Measurements from ENCODE around the gene CRYAA.
"Not testable (repeated sequence)": the region's sequence is repeated elsewhere in the genome, so short reads cannot be mapped to it uniquely, and the experiment has no call there.

CRYAA gene, protein sequence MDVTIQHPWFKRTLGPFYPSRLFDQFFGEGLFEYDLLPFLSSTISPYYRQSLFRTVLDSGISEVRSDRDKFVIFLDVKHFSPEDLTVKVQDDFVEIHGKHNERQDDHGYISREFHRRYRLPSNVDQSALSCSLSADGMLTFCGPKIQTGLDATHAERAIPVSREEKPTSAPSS

DNA sequence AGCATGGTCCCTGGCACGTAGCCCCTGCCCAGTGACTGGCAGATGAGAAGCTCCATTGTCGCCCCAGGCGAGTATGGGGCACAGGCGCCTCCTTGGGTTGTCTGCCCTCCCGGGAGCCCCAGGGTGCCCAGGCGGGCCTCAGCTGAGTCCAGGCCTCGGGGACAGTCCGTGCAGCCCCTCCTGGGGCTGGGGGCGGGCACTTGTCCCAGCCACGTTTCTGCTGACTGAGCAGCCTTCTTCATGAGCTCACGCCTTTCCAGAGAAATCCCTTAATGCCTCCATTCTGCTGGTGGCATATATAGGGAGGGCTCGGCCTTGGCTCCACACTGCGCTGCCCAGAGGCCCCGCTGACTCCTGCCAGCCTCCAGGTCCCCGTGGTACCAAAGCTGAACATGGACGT is at the start of gene CRYAA:
Gene CRYAA, plus strand, starts transcription at position 301 of the 400 bp plus-strand sequence. Its CDS starts 92 bp downstream, at position 393.
- H3K9ac ChIP-seq (ENCODE audit: low read length); H3K36me3 ChIP-seq (replicated peaks; ENCODE audit: low read depth, low read length); H3K4me3 ChIP-seq (ENCODE audit: low read length); H3K27ac ChIP-seq (ENCODE audit: low read length); H3K4me2 ChIP-seq (ENCODE audit: low read length); H3K79me2 ChIP-seq (ENCODE audit: low read length); H4K20me1 ChIP-seq (ENCODE audit: insufficient read depth, low read length); H3K4me1 ChIP-seq (ENCODE audit: low read length); H3K27me3 ChIP-seq (ENCODE audit: low read depth, low read length); H3K9me3 ChIP-seq (ENCODE audit: insufficient read depth, low read length); H2AFZ ChIP-seq (ENCODE audit: low read depth, low read length): not testable (repeated sequence)

GRCh38 chr21:43130094-43130493 is 38.7 kb upstream of the CRYAA start:
- not testable (repeated sequence) for H3K4me1 ChIP-seq (ENCODE audit: low read length); H3K36me3 ChIP-seq (replicated peaks; ENCODE audit: low read depth, low read length); H3K27me3 ChIP-seq (ENCODE audit: low read depth, low read length); H3K9ac ChIP-seq (ENCODE audit: low read length); H3K4me3 ChIP-seq (ENCODE audit: low read length); H4K20me1 ChIP-seq (ENCODE audit: insufficient read depth, low read length); H3K79me2 ChIP-seq (ENCODE audit: low read length); H3K27ac ChIP-seq (ENCODE audit: low read length); H3K9me3 ChIP-seq (ENCODE audit: insufficient read depth, low read length); H2AFZ ChIP-seq (ENCODE audit: low read depth, low read length); H3K4me2 ChIP-seq (ENCODE audit: low read length)

DNA sequence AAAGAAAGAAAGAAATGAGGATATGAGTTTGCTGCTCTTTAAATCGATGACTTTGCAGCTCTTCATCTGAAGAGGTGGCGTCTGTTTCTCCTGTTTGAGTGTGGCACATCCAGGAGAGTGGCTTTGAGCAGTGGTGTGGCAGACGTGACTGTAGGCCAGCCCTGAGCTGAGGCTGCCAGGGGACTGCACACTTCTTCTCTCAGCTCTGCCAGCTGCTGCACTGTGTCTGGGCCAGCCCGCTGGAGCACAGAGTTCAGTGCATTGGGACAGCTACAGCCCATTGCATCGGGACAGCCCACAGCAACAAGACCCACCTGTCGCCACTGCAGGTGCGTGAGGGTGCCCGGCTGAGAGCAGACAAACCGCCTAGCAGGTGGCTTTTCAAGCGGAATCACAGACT is 34.3 kb upstream of the CRYAA start:
- not testable (repeated sequence) for H3K4me1 ChIP-seq (ENCODE audit: low read length); H3K4me2 ChIP-seq (ENCODE audit: low read length); H2AFZ ChIP-seq (ENCODE audit: low read depth, low read length); H3K9ac ChIP-seq (ENCODE audit: low read length); H3K27me3 ChIP-seq (ENCODE audit: low read depth, low read length); H3K36me3 ChIP-seq (replicated peaks; ENCODE audit: low read depth, low read length); H3K79me2 ChIP-seq (ENCODE audit: low read length); H3K27ac ChIP-seq (ENCODE audit: low read length); H3K9me3 ChIP-seq (ENCODE audit: insufficient read depth, low read length); H3K4me3 ChIP-seq (ENCODE audit: low read length); H4K20me1 ChIP-seq (ENCODE audit: insufficient read depth, low read length)

GRCh38 chr21:43138944-43139343 is 29.9 kb upstream of the CRYAA start:
- not testable (repeated sequence) for H3K27me3 ChIP-seq (ENCODE audit: low read depth, low read length); H3K4me1 ChIP-seq (ENCODE audit: low read length); H3K9ac ChIP-seq (ENCODE audit: low read length); H3K4me2 ChIP-seq (ENCODE audit: low read length); H3K4me3 ChIP-seq (ENCODE audit: low read length); H3K79me2 ChIP-seq (ENCODE audit: low read length); H4K20me1 ChIP-seq (ENCODE audit: insufficient read depth, low read length); H3K36me3 ChIP-seq (replicated peaks; ENCODE audit: low read depth, low read length); H2AFZ ChIP-seq (ENCODE audit: low read depth, low read length); H3K27ac ChIP-seq (ENCODE audit: low read length); H3K9me3 ChIP-seq (ENCODE audit: insufficient read depth, low read length)

- not testable (repeated sequence) for H3K27me3 ChIP-seq (ENCODE audit: low read depth, low read length); H3K9ac ChIP-seq (ENCODE audit: low read length); H4K20me1 ChIP-seq (ENCODE audit: insufficient read depth, low read length); H3K36me3 ChIP-seq (replicated peaks; ENCODE audit: low read depth, low read length); H3K79me2 ChIP-seq (ENCODE audit: low read length); H3K27ac ChIP-seq (ENCODE audit: low read length); H3K4me1 ChIP-seq (ENCODE audit: low read length); H3K4me3 ChIP-seq (ENCODE audit: low read length); H3K4me2 ChIP-seq (ENCODE audit: low read length); H3K9me3 ChIP-seq (ENCODE audit: insufficient read depth, low read length); H2AFZ ChIP-seq (ENCODE audit: low read depth, low read length)
Observed at GRCh38 chr21:43141407-43141806, 27.4 kb upstream of the CRYAA start.

DNA sequence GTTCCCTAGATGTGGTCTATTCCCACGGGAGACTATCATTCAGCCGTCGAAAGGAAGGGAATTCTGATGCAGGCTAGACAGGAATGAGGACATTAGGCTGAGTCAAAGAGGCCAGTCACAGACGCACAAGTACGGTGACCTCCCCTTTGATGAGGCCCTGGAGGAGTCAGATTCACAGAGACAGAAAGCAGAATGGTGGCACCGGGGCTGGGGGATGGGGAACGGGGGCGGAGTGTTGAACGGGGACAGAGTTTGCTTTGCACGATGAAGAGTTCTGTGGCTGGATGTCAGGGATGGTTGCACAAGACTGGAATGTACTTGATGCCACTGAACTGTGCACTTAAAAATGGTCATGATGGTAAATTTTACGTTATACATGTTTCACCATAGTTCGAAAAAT is 22.2 kb upstream of the CRYAA start:
- H3K9ac ChIP-seq (ENCODE audit: low read length); H3K36me3 ChIP-seq (replicated peaks; ENCODE audit: low read depth, low read length); H3K79me2 ChIP-seq (ENCODE audit: low read length); H3K4me3 ChIP-seq (ENCODE audit: low read length); H4K20me1 ChIP-seq (ENCODE audit: insufficient read depth, low read length); H2AFZ ChIP-seq (ENCODE audit: low read depth, low read length); H3K27ac ChIP-seq (ENCODE audit: low read length); H3K4me1 ChIP-seq (ENCODE audit: low read length); H3K4me2 ChIP-seq (ENCODE audit: low read length); H3K27me3 ChIP-seq (ENCODE audit: low read depth, low read length); H3K9me3 ChIP-seq (ENCODE audit: insufficient read depth, low read length): not testable (repeated sequence)

DNA sequence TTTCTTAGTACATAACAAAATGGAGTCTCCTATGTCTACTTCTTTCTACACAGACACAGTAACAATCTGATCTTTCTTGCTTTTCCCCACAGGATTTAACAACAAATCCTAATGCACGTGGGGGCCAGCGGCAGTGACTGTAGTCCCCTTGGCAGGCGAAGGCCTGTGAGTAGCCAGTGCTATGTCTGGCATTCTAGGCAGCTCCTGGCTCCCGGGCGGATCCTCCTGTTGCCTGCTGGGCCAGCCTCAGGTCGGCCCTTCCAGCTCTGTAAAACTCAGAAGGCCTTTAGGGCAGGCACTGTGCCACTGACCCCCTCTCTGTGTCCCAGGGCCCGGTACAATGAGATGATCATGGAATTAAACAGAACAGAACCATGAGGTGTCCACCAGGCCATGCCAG is 20.8 kb upstream of the CRYAA start:
- H3K4me2 ChIP-seq (ENCODE audit: low read length); H3K4me3 ChIP-seq (ENCODE audit: low read length); H2AFZ ChIP-seq (ENCODE audit: low read depth, low read length); H3K9me3 ChIP-seq (ENCODE audit: insufficient read depth, low read length); H4K20me1 ChIP-seq (ENCODE audit: insufficient read depth, low read length); H3K9ac ChIP-seq (ENCODE audit: low read length); H3K4me1 ChIP-seq (ENCODE audit: low read length); H3K27me3 ChIP-seq (ENCODE audit: low read depth, low read length); H3K36me3 ChIP-seq (replicated peaks; ENCODE audit: low read depth, low read length); H3K27ac ChIP-seq (ENCODE audit: low read length); H3K79me2 ChIP-seq (ENCODE audit: low read length): not testable (repeated sequence)

- H3K27me3 ChIP-seq (ENCODE audit: low read depth, low read length); H3K36me3 ChIP-seq (replicated peaks; ENCODE audit: low read depth, low read length); H4K20me1 ChIP-seq (ENCODE audit: insufficient read depth, low read length); H2AFZ ChIP-seq (ENCODE audit: low read depth, low read length); H3K79me2 ChIP-seq (ENCODE audit: low read length); H3K9me3 ChIP-seq (ENCODE audit: insufficient read depth, low read length); H3K4me1 ChIP-seq (ENCODE audit: low read length); H3K4me2 ChIP-seq (ENCODE audit: low read length); H3K27ac ChIP-seq (ENCODE audit: low read length); H3K9ac ChIP-seq (ENCODE audit: low read length); H3K4me3 ChIP-seq (ENCODE audit: low read length): not testable (repeated sequence)
Observed at GRCh38 chr21:43149344-43149743, 19.5 kb upstream of the CRYAA start.

GRCh38 chr21:43153601-43154000 is 15.2 kb upstream of the CRYAA start:
- not testable (repeated sequence) for H3K9me3 ChIP-seq (ENCODE audit: insufficient read depth, low read length); H3K27ac ChIP-seq (ENCODE audit: low read length); H3K4me3 ChIP-seq (ENCODE audit: low read length); H3K9ac ChIP-seq (ENCODE audit: low read length); H3K4me1 ChIP-seq (ENCODE audit: low read length); H3K36me3 ChIP-seq (replicated peaks; ENCODE audit: low read depth, low read length); H3K27me3 ChIP-seq (ENCODE audit: low read depth, low read length); H2AFZ ChIP-seq (ENCODE audit: low read depth, low read length); H3K79me2 ChIP-seq (ENCODE audit: low read length); H4K20me1 ChIP-seq (ENCODE audit: insufficient read depth, low read length); H3K4me2 ChIP-seq (ENCODE audit: low read length)

All from OCI-LY3 (cell line).